Breast epithelium (tissue), 4 donors: ENCODE results near the gene RAD51. TPM values are rescaled to one million over a fixed set of nuclear protein-coding genes. Genes with fewer than 3 reads are reported as not detected.
"Not testable (repeated sequence)": the region's sequence is repeated elsewhere in the genome, so short reads cannot be mapped to it uniquely, and the experiment has no call there.

Experiments used
- DNase-seq, 2 donors: peaks; one replicate each; pipeline ENCODE4 v3.0.0-alpha.2; 2019; ENCODE audit warnings: low spot score in 2 of 2
- H3K27ac ChIP-seq, 2 donors: fragments of 200-600 bp; sonication (generic) in 1 of 2; one replicate each; pipeline ENCODE4 v1.5.1; 2016 to 2019; ENCODE audit warnings: mild to moderate bottlenecking in 1 of 2
- H3K27me3 ChIP-seq, 2 donors: fragments of 200-600 bp; sonication (generic) in 1 of 2; one replicate each; pipeline versions ENCODE4 v1.5.1 to v1.6.0; 2017 to 2019; ENCODE audit warnings: control low read depth in 1 of 2, mild to moderate bottlenecking in 1 of 2
- H3K36me3 ChIP-seq: fragments of 200-600 bp; one replicate; pipeline ENCODE4 v1.5.1; 2019
- H3K4me1 ChIP-seq, 2 donors: fragments of 200-600 bp; sonication (generic); one replicate each; pipeline ENCODE4 v1.5.1; 2016 to 2019; ENCODE audit warnings: control low read depth in 1 of 2
- H3K4me3 ChIP-seq, 3 donors: fragments of 200-600 bp; sonication (generic); 1 replicate in 2 of 3; 2 replicates in 1 of 3; pipeline ENCODE4 v1.5.1; 2016 to 2019; ENCODE audit warnings: mild to moderate bottlenecking in 3 of 3, moderate library complexity in 2 of 3
- H3K9me3 ChIP-seq, 2 donors: fragments of 200-600 bp; sonication (generic) in 1 of 2; one replicate each; pipeline ENCODE4 v1.5.1; 2016 to 2019; ENCODE audit warnings: control low read depth in 1 of 2
- CTCF ChIP-seq, 3 donors: fragments of 450-650 bp; IDR thresholded peaks; one replicate each; pipeline ENCODE4 v1.5.1; 2016 to 2017; ENCODE audit warnings: antibody characterized with exemption in 3 of 3, mild to moderate bottlenecking in 3 of 3, moderate library complexity in 3 of 3
- POLR2A ChIP-seq: fragments of 450-650 bp; IDR thresholded peaks from one replicate; pipeline ENCODE4 v1.6.1; 2016; ENCODE audit warnings: antibody characterized with exemption, mild to moderate bottlenecking, moderate library complexity
- POLR2AphosphoS5 ChIP-seq, 3 donors: sonication (generic); formaldehyde crosslinking; IDR thresholded peaks; one replicate each; pipeline ENCODE4 v1.6.1; 2017; ENCODE audit warnings: antibody characterized with exemption in 3 of 3
- intact Hi-C: fragments of 100-400 bp; cut with DNase I; formaldehyde crosslinking; loops from one replicate; pipeline ENCODE4 v1.15.1; 2023; ENCODE audit warnings: low total_unique reads
- total RNA-seq, 3 donors: library from RNA; depleted of rRNA; stranded (reverse); fragments of >200 nt; gene quantifications; one replicate each; pipeline ENCODE4 v1.1.0, GENCODE V29; 2016

Gene RAD51
- under 1 TPM in 1 of 3 donors, not detected in 2; 0.44 TPM for total RNA-seq

GRCh38 chr15:40694688-40695468 lies at the start of gene RAD51:
RAD51 (plus strand) TSS chr15:40695174; CDS start chr15:40698759, 3,585 bp downstream.
- TF ChIP-seq POLR2A (peak; percentile 59), POLR2AphosphoS5 (IDR thresholded peaks at IDR 0.05) (peak; percentile 89 to 97 (median 90)), CTCF (IDR thresholded peaks at IDR 0.05) (peak in 1 of 3 donors; percentile 5)
- intact Hi-C loops: loop anchor here (10.0 kb wide), 1 partner anchor 210 kb away; no protein-coding TSS in a partner anchor
- peak within 1 kb of the TSS; percentile 68 to 90 (median 69) for H3K4me3 ChIP-seq
- peak within 1 kb of the TSS; percentile 98 to 100 for H3K27ac ChIP-seq
- no peaks in the 10 kb centered on the region for H3K36me3 ChIP-seq
- peaks cover 5 to 7% of the 10 kb centered on the region in 2 donors for H3K4me1 ChIP-seq
- peak; percentile 84 to 92 for DNase-seq
- H3K27me3 ChIP-seq: no peaks in the 10 kb centered on the region
- no peaks in the 10 kb centered on the region for H3K9me3 ChIP-seq

GRCh38 chr15:40647523-40647922 lies 47.5 kb upstream of the RAD51 start:
- H3K27me3 ChIP-seq: no peaks in the 10 kb centered on the region
- H3K27ac ChIP-seq: no peak overlapping the region
- no peaks in the 10 kb centered on the region for H3K36me3 ChIP-seq
- no peak for TF ChIP-seq CTCF (IDR thresholded peaks at IDR 0.05)
- TF ChIP-seq POLR2A: no peak
- no peak for TF ChIP-seq POLR2AphosphoS5 (IDR thresholded peaks at IDR 0.05)
- no peak for DNase-seq
- H3K9me3 ChIP-seq: no peaks in the 10 kb centered on the region
- H3K4me1 ChIP-seq: no peaks in the 10 kb centered on the region
- intact Hi-C loops: no loop called here
- H3K4me3 ChIP-seq: no peak overlapping the region

GRCh38 chr15:40650479-40650878 lies 44.5 kb upstream of the RAD51 start:
- no peaks in the 10 kb centered on the region for H3K4me1 ChIP-seq
- H3K27ac ChIP-seq: no peak overlapping the region
- no peaks in the 10 kb centered on the region for H3K27me3 ChIP-seq
- no peaks in the 10 kb centered on the region for H3K36me3 ChIP-seq
- TF ChIP-seq CTCF (IDR thresholded peaks at IDR 0.05) (no peak), POLR2AphosphoS5 (IDR thresholded peaks at IDR 0.05) (no peak), POLR2A (no peak)
- intact Hi-C loops: no loop called here
- no peak overlapping the region for H3K4me3 ChIP-seq
- no peak for DNase-seq
- no peaks in the 10 kb centered on the region for H3K9me3 ChIP-seq

- H3K4me3 ChIP-seq: no peak overlapping the region
- no peak overlapping the region for H3K27ac ChIP-seq
- intact Hi-C loops: no loop called here
- no peaks in the 10 kb centered on the region for H3K4me1 ChIP-seq
- H3K36me3 ChIP-seq: no peaks in the 10 kb centered on the region
- H3K27me3 ChIP-seq: no peaks in the 10 kb centered on the region
- TF ChIP-seq POLR2A (no peak), CTCF (IDR thresholded peaks at IDR 0.05) (no peak), POLR2AphosphoS5 (IDR thresholded peaks at IDR 0.05) (no peak)
- no peak for DNase-seq
- H3K9me3 ChIP-seq: no peaks in the 10 kb centered on the region
Measured at GRCh38 chr15:40660686-40661085, 34.3 kb upstream of the RAD51 start.

- DNase-seq: no peak
- Histone ChIP-seq H3K9me3 (no peaks in the 10 kb centered on the region), H3K27ac (no peak overlapping the region), H3K36me3 (no peaks in the 10 kb centered on the region), H3K4me3 (no peak overlapping the region), H3K4me1 (no peaks in the 10 kb centered on the region), H3K27me3 (no peaks in the 10 kb centered on the region)
- TF ChIP-seq POLR2AphosphoS5 (IDR thresholded peaks at IDR 0.05): no peak
- no peak for TF ChIP-seq POLR2A
- no peak for TF ChIP-seq CTCF (IDR thresholded peaks at IDR 0.05)
- intact Hi-C loops: no loop called here
Measured at GRCh38 chr15:40664909-40665308, 30.1 kb upstream of the RAD51 start.

- H3K27me3 ChIP-seq, H3K27ac ChIP-seq, H3K4me3 ChIP-seq, intact Hi-C loops, DNase-seq, H3K9me3 ChIP-seq, H3K36me3 ChIP-seq, H3K4me1 ChIP-seq: not testable (repeated sequence)
Measured at GRCh38 chr15:40676290-40676689, 18.7 kb upstream of the RAD51 start.

GRCh38 chr15:40676906-40677305 lies 18.1 kb upstream of the RAD51 start:
- H3K9me3 ChIP-seq, intact Hi-C loops, H3K36me3 ChIP-seq, H3K27ac ChIP-seq, H3K4me3 ChIP-seq, DNase-seq, H3K4me1 ChIP-seq, H3K27me3 ChIP-seq: not testable (repeated sequence)
